ENCODE data around the gene PWWP2B.

The PWWP2B gene

DNA sequence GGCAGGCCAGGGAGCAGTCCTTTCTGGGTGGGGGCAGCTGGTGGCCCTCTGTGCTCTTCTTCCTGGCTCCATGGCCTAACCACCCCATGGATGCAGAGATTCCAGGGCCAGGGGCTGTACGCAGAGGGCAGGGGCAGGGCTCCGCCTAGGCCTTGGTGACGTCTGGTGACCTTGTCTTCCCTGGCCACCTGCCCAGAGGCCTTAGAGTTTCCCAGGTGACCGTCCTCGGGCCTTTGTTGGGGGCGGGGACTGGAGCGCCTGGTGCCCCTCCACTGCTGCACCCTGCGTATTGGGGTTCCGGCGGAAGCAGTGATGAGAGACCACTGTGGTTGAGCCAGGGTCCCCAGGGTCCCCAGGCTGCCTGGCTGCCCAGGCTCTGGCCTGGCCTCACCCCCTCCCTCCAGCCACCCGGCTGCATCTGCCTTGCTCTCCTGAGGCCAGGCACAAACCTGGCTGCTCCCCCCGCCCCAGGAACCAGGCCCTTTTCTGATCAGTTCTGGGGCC, 10.3 kb downstream of the PWWP2B start:
- DNase-seq (ENCODE audit: low spot score): no peak

- no peak for DNase-seq (ENCODE audit: low spot score)
Observed at GRCh38 chr10:132407846-132408278, 10.9 kb downstream of the PWWP2B start.

- no peak for DNase-seq (ENCODE audit: low spot score)
Observed at GRCh38 chr10:132408367-132408781, 11.4 kb downstream of the PWWP2B start.

DNA sequence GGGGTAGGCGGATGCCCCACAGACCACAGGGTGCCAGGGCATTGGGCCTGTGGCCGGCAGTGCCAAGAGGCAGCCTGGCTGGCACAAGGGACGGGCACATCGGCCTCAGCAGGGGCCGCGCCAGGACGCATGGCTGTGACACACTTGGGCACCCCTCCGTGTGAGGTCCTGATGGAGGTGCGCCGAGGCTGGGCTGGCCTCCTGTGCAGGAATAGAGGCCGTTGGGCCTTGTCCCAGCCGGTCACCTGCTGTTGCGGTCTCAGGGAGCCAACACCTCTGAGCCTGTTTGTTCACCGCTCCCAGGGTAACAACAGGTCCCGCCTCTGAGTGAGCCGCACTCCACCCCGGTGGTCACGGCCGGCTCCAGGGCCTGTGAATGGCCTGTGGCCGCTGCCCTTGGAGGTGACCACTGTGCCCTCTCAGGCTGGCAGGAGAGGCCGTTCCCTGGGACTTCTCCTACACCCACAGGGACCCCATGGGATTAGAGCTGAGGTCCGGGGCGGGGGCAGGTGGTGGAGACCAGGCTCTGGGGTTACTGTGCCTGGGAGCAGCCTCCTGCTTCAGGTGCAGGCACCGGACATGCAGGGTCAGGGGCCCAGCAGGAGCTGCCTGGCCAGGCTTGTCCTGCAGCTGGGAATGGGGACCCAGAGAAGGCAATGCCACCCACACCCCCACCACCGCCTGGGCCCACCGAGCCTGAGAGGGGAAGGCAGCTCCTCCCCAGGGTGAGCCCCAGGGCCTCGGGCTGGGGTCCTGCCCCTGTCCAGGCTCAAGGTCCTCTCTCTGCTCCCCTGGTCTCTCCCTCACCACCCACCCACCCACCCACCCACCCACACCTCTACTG, 12.0 kb downstream of the PWWP2B start:
- no peak for DNase-seq (ENCODE audit: low spot score)

- DNase-seq (ENCODE audit: low spot score): no peak
Observed at GRCh38 chr10:132409667-132410028, 12.6 kb downstream of the PWWP2B start.

DNA sequence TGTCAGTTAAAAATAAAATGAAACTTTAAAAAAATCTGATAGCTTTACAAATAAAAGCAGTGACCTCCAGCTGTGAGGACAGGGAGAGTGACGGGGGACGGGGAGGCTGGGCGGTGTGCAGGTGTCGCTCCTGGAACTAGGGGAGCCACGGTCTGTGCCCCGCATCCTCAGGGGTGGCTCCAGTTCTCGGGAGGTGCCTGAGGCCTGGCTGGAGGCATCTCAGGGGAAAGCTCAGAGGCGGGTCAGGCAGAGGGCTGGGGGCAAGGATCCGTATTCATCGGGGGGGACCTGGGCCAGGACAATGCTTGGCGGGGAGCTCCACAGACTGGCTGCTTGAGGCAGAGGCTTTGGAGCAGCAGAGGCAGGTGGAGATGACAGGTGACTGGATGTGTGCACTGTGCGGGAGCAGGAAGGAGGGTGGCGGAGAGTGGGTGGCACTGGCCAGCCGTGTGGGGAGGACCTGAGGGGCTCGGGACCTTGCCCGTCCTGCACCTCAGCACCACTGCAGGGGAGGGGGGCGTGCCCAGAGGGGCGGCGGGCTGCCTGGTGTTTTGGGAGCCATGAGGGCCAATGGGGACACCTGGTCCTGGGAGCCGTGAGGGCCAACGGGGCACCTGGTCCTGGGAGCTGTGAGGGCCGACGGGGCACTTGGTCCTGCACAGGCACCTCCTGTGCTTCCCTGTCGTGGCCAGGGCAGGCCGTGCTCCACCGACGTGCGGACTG, 13.2 kb downstream of the PWWP2B start:
- no peak for DNase-seq (ENCODE audit: low spot score)

GRCh38 chr10:132410779-132411532, 14.0 kb downstream of the PWWP2B start:
- no peak for DNase-seq (ENCODE audit: low spot score)

GRCh38 chr10:132411561-132412253, 14.7 kb downstream of the PWWP2B start:
- DNase-seq (ENCODE audit: low spot score): no peak

- no peak for DNase-seq (ENCODE audit: low spot score)
Observed at GRCh38 chr10:132412316-132413192, 15.6 kb downstream of the PWWP2B start.

DNA sequence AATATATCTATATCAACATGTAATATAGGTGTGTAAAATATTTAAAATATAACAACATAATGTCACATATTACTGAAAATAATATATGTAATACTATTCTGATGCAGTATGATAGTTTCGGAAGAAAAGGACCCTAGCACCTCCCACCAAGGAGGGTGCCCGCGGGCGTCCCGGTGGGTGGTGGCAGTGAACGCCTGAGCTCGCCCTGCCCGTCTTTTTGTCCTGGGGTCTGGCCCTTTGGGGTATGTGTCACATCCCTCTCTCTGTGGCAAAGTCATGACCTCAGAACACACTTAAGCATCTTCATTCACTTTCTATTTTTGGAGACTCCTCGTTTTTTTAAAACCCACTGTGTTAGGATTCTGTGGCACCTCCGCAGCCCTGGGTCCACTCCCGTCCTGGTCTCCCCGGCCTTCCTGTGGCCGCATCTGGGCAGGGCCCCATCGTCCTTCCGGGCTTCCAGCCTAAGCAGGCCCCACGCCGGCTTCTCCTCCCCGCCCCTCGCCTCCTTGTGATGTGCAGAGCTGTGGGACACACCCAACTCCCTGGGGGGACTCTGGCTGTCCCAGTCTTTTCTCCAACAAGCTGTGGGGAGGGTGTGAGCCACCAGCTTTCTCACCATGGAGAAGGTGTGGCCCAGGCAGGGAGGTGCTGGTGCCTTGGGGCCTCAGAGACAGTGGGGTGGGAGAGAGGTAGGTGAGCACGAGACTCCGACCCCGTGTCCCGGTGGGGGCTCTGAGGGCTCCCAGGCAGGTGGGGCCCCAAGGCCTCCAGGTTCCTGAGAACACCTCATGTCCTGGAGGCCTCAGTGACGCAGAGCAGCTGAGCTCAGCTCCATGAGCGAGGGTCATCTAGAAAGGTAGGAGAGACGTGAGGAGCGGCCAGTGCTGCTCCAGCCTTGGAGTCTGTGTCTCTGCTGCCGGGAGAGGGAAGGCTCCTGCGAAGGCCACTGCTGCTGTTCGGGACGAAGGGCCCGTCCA, 16.5 kb downstream of the PWWP2B start:
- no peak for DNase-seq (ENCODE audit: low spot score)

- DNase-seq (ENCODE audit: low spot score): no peak
Observed at GRCh38 chr10:132414402-132415016, 17.5 kb downstream of the PWWP2B start.

DNA sequence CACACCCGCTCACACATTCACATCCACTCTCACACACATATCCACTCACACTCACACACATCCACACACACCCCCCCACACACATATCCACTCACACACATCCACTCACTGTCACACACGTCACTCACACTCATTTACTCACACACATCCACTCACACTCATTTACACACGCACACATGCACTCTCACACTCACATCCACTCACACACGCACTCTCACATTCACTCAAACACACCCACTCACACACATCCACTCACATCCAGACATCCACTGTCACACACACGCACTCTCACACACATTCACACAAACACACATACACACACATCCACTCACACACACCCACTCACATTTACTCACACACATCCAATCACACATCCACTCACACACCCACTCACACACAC, 18.3 kb downstream of the PWWP2B start:
- no peak for DNase-seq (ENCODE audit: low spot score)

DNA sequence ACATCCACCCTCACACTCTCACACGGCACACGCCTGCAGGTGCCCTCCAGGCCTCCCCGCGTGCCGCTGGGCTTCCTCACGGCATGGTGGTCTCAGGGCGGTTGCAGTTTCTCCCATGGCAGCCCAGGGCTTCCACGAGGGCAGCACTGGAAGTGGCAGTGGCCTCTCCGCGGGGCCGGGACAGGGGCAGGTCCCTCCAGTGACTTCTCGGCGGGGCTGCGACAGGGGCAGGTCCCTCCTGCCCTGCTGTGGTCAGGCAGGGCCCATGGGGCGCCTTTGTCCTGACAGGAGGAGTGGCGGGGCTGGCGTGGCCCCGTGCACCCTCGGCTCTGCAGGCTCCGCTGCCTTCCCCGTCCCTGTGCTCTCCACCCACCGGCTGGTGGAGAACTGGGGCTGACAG, 19.0 kb downstream of the PWWP2B start:
- no peak for DNase-seq (ENCODE audit: low spot score)

DNA sequence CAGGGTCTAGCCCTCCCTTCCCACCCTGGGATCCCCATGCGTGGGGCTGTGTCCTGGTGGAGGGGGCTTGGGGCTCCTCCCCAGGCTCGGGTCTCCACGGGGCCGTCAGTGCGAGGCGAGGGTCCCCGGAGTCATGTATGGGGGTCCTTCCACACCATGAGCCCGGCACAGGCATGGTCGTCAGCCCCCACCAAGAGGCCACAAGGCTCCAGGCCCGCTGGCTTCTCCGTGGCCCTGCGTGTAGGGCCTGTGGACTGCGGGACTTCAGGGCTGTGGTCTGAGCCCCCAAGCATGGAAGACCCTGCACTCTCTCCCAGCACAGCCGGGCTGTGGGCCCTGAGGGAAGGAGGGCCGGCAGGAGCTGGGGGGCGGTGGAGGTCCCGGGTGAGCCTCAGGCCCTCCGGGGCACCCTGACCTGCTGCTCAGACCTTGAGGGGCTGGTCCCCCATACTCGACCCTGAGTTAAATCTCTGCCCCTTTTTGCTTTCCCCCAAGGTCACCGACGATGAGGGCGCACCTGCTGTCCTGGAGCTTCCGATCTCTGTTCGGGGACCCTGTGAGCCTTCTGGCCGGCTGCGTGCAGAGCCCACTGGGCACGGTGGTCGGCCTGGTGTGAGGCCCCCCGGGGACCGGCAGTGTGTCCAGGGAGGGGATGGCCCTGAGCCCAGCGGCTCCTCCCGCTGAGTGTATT, 19.7 kb downstream of the PWWP2B start:
- DNase-seq (ENCODE audit: low spot score): no peak

DNA sequence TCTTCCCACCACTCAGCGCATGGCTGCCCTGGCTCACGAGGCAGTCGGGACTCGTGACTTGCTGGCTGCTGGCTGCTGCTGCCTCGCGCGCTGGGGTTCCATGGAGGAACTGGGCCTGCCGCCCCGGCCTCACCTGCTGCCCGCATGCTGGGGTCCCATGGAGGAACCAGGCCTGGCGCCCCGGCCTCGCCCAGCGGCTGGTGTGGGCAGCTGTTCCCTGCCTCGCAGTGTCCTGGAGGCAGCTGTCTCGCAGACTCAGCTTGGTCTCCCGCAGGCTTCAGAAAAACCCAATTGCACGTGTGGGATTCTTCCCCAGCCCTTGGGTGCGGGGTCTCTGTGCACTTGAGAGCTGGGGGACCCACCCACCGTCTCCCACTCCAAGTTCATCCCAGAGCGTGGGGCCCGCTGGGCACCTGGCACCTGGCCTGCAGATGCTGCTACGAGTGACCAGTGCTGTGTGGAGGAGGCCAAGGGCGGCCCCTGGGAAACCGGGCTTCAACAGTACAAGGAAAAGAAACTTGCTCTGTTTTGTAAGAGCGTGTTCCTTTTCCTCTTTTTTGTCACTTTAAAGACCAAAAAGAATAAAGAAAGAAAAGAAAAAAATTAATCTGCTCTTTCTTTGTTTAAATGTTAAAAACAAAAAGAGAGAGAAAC, 20.4 kb downstream of the PWWP2B start:
- no peak for DNase-seq (ENCODE audit: low spot score)

- no peak for DNase-seq (ENCODE audit: low spot score)
Observed at GRCh38 chr10:132417957-132418441, 21.0 kb downstream of the PWWP2B start.

DNA sequence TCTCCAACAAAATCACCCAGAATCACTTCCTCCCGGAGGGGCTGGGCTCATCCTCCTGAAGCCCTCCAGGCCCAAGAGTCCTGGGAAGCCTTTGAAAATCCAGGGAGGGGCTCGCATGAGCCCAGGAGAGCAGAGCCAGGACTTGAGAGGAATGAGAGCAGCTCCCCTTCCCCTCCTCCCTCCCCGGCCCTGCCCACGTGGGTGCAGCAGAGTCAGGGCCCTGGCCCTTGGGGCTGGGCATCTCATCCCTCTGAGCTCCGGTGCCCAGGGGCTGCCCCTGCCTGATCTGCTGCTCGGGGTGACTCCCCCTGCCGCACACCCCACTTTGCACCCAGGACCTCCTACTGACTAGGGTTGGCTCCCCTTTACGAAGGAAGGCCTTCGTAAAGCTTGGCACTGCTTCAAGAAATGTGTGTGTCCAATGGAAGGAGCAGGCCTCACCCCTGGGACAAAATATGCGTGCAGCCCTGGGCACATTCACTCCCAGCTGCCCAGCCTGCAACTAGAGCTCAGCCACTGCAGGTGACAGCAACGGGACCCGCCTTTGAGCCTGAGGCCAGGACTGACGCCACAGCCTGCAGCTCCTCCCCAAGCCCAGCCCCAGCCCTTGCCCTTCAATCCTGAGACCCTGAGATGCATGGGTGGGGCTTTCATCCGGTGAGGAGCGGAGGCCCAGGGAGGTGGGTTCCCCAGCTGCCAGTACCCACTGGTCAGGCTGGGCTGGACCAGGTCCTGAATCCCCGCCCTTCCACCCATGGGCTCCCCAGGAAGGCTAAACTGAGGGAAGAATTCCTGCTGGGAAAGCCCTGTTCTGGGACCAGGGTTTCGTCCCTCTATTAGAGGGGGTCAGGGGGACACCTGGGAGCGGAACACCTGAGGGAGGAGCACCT, 21.8 kb downstream of the PWWP2B start:
- no peak for DNase-seq (ENCODE audit: low spot score)
